Endothelial cell (in vitro differentiated cells): ENCODE measurements around the gene FAM120A. TPM values are rescaled to one million over a fixed set of nuclear protein-coding genes. Genes with fewer than 3 reads are reported as not detected.
"Not testable (repeated sequence)": the region's sequence is repeated elsewhere in the genome, so short reads cannot be mapped to it uniquely, and the experiment has no call there.

Source experiments
- DNase-seq: peaks from one replicate; pipeline ENCODE4 v3.0.0; 2021; ENCODE audit warnings: low spot score
- H3K27ac Mint-ChIP-seq: one replicate; pipeline ENCODE4 v1.8.0; 2021; ENCODE audit warnings: mixed read lengths, inconsistent platforms; ENCODE audit not compliant: unreplicated experiment
- H3K27me3 Mint-ChIP-seq: one replicate; pipeline ENCODE4 v1.8.0; 2021; ENCODE audit warnings: mild to moderate bottlenecking, moderate library complexity, mixed read lengths, inconsistent platforms; ENCODE audit not compliant: unreplicated experiment
- H3K36me3 Mint-ChIP-seq: one replicate; pipeline ENCODE4 v1.8.0; 2021; ENCODE audit warnings: mild to moderate bottlenecking, low read depth, mixed read lengths, inconsistent platforms; ENCODE audit not compliant: unreplicated experiment
- H3K4me1 Mint-ChIP-seq: one replicate; pipeline ENCODE4 v1.8.0; 2021; ENCODE audit warnings: mild to moderate bottlenecking, mixed read lengths, inconsistent platforms; ENCODE audit not compliant: unreplicated experiment
- H3K4me3 Mint-ChIP-seq: one replicate; pipeline ENCODE4 v1.8.0; 2021; ENCODE audit warnings: mild to moderate bottlenecking, mixed read lengths, inconsistent platforms; ENCODE audit not compliant: unreplicated experiment
- H3K9me3 Mint-ChIP-seq: one replicate; pipeline ENCODE4 v1.8.0; 2021; ENCODE audit warnings: mixed read lengths, inconsistent platforms; ENCODE audit not compliant: unreplicated experiment
- CTCF ChIP-seq: fragments of 200-600 bp; sonication (generic); IDR thresholded peaks from one replicate; pipeline ENCODE4 v1.5.0; 2021; ENCODE audit warnings: antibody characterized with exemption; ENCODE audit not compliant: unreplicated experiment
- total RNA-seq: library from RNA; stranded (reverse); fragmentation: NEBNext Ultra II Directional; extraction: Animal tissue kit (Norgen Biotek cat#: 25700); gene quantifications from one replicate; pipeline ENCODE4 v1.2.1, GENCODE V29; 2021; ENCODE audit not compliant: unreplicated experiment

Gene FAM120A
- total RNA-seq, 1 donor from 2014 or later: 56.1 TPM

GRCh38 chr9:93436218-93436617 lies 15.3 kb upstream of the FAM120A start:
- H3K27ac Mint-ChIP-seq: no peak overlapping the region
- H3K27me3 Mint-ChIP-seq: peaks cover 2% of the 10 kb centered on the region
- no peaks in the 10 kb centered on the region for H3K36me3 Mint-ChIP-seq
- H3K9me3 Mint-ChIP-seq: no peaks in the 10 kb centered on the region
- DNase-seq: no peak
- peaks cover 19% of the 10 kb centered on the region for H3K4me1 Mint-ChIP-seq
- H3K4me3 Mint-ChIP-seq: no peak overlapping the region
- TF ChIP-seq CTCF: no peak

- no peak overlapping the region for H3K27ac Mint-ChIP-seq
- no peaks in the 10 kb centered on the region for H3K9me3 Mint-ChIP-seq
- TF ChIP-seq CTCF: no peak
- no peaks in the 10 kb centered on the region for H3K36me3 Mint-ChIP-seq
- no peak for DNase-seq
- H3K27me3 Mint-ChIP-seq: peaks cover 2% of the 10 kb centered on the region
- H3K4me3 Mint-ChIP-seq: no peak overlapping the region
- H3K4me1 Mint-ChIP-seq: peaks cover 14% of the 10 kb centered on the region
These were observed 14.7 kb upstream of the FAM120A start for GRCh38 chr9:93436655-93437407.

DNA sequence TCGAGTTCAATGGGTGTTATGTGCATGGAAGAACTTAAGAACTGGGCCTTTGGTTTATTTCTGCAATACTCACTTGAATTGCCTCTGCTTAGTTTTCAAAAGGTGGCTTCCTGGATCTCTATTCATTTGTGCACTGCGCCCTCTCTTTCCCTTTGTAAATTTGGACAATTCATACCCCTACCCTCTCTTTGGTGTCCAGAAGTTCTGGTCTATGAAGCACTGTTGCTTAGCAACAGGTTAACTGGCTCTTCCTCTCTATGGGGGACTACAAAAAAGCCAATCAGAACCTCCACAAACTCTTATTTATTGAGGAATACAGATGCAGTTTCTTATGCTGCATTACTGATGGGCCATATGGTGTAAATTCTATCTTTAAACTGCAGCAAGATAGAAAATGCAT lies 13.5 kb upstream of the FAM120A start:
- H3K36me3 Mint-ChIP-seq: no peaks in the 10 kb centered on the region
- TF ChIP-seq CTCF: no peak
- H3K27me3 Mint-ChIP-seq: peaks cover 2% of the 10 kb centered on the region
- H3K9me3 Mint-ChIP-seq: no peaks in the 10 kb centered on the region
- no peak overlapping the region for H3K4me3 Mint-ChIP-seq
- no peak for DNase-seq
- H3K4me1 Mint-ChIP-seq: peaks cover 8% of the 10 kb centered on the region
- H3K27ac Mint-ChIP-seq: no peak overlapping the region

GRCh38 chr9:93439301-93439700 lies 12.2 kb upstream of the FAM120A start:
- H3K27ac Mint-ChIP-seq, H3K36me3 Mint-ChIP-seq, DNase-seq, H3K9me3 Mint-ChIP-seq, H3K27me3 Mint-ChIP-seq, H3K4me3 Mint-ChIP-seq, H3K4me1 Mint-ChIP-seq: not testable (repeated sequence)

- Mint-ChIP-seq H3K4me3 (no peak overlapping the region), H3K27ac (no peak overlapping the region), H3K27me3 (peaks cover 1% of the 10 kb centered on the region), H3K4me1 (peaks cover 5% of the 10 kb centered on the region), H3K9me3 (no peaks in the 10 kb centered on the region), H3K36me3 (peaks cover under 1% of the 10 kb centered on the region)
- no peak for DNase-seq
- no peak for TF ChIP-seq CTCF
These were observed 10.4 kb upstream of the FAM120A start for GRCh38 chr9:93440896-93441580.
